DOHH2 (cell line): ENCODE results near the gene INPP4A.

Experiments
- H3F3A ChIP-seq: fragments of 200-600 bp; sonication (generic), shearing (Covaris generic); 2 replicates; pipeline ENCODE4 v1.6.0; 2016; ENCODE audit warnings: antibody characterized with exemption, mild to moderate bottlenecking; ENCODE audit not compliant: control insufficient read depth, insufficient read depth
- H3K27ac ChIP-seq: fragments of 200-600 bp; sonication (generic); 2 replicates; pipeline ENCODE4 v1.5.1; 2014; ENCODE audit warnings: low read depth, mild to moderate bottlenecking, low read length, moderate library complexity
- H3K27me3 ChIP-seq: fragments of 200-600 bp; sonication (generic); 2 replicates; pipeline ENCODE4 v1.6.1; 2014; ENCODE audit warnings: mild to moderate bottlenecking, low read length, mixed read lengths; ENCODE audit not compliant: control insufficient read depth
- H3K36me3 ChIP-seq: fragments of 200-600 bp; sonication (generic); 2 replicates; pipeline ENCODE4 v1.6.1; 2014; ENCODE audit warnings: mild to moderate bottlenecking, low read length, moderate library complexity, mixed read lengths; ENCODE audit not compliant: control insufficient read depth
- H3K4me1 ChIP-seq: fragments of 200-600 bp; sonication (generic); 2 replicates; pipeline ENCODE4 v1.6.1; 2014; ENCODE audit warnings: mild to moderate bottlenecking, low read length, mixed read lengths; ENCODE audit not compliant: control insufficient read depth
- H3K4me2 ChIP-seq: fragments of 200-600 bp; sonication (generic); 2 replicates; pipeline ENCODE4 v1.6.0; 2014; ENCODE audit warnings: mild to moderate bottlenecking, low read length, moderate library complexity
- H3K4me3 ChIP-seq: fragments of 200-600 bp; sonication (generic); 2 replicates; pipeline ENCODE4 v1.5.1; 2014; ENCODE audit warnings: mild to moderate bottlenecking, low read length, mixed read lengths
- H3K79me2 ChIP-seq: fragments of 200-600 bp; sonication (generic); 2 replicates; pipeline ENCODE4 v1.6.1; 2014; ENCODE audit warnings: mild to moderate bottlenecking, low read length, mixed read lengths; ENCODE audit not compliant: control insufficient read depth
- H3K9me2 ChIP-seq: fragments of 200-600 bp; sonication (generic); replicated peaks from 2 replicates; pipeline ENCODE4 v1.6.1; 2014; ENCODE audit warnings: mild to moderate bottlenecking, low read length, mixed read lengths; ENCODE audit not compliant: control insufficient read depth
- H3K9me3 ChIP-seq: fragments of 200-600 bp; sonication (generic); 2 replicates; pipeline ENCODE4 v1.6.1; 2014; ENCODE audit warnings: antibody characterized with exemption, low read length, mixed read lengths; ENCODE audit not compliant: control insufficient read depth, insufficient read depth
- H4K20me1 ChIP-seq: fragments of 200-600 bp; sonication (generic); 2 replicates; pipeline ENCODE4 v1.6.0; 2014; ENCODE audit warnings: low read depth, mild to moderate bottlenecking, antibody characterized with exemption, low read length, moderate library complexity; ENCODE audit not compliant: control insufficient read depth, insufficient read depth
- EZH2phosphoT487 ChIP-seq: fragments of 200-600 bp; sonication (generic); IDR thresholded peaks from 2 replicates; pipeline ENCODE4 v1.6.1; 2017; ENCODE audit warnings: borderline replicate concordance, mild to moderate bottlenecking, antibody characterized with exemption, low read length, moderate library complexity, mixed read lengths
- TF ChIP-seq, protein P1 (sequence below): fragments of 200-600 bp; sonication (generic); IDR thresholded peaks from one replicate; pipeline ENCODE4 v1.5.1; 2014; ENCODE audit warnings: antibody characterized with exemption, mild to moderate bottlenecking, low read depth, low read length; ENCODE audit not compliant: poor library complexity, severe bottlenecking

INPP4A gene

DNA sequence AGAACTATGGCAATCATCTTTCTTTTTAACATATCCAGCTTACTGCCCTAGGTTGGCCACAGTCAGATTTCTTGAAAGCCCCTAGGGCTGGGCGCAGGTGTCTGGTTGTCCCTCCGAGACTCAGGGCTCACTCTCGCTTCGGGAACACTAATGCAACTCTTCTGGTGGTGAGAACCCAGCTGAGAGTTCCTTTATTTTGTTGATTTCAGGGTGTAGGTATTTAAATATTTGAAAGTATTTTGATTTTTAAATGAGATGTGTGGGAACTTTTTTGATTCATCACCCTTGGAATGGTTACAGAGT lies 40.7 kb downstream of the INPP4A start:
- no peaks in the 10 kb centered on the region for H3K9me3 ChIP-seq
- no peaks in the 10 kb centered on the region for H3F3A ChIP-seq
- peaks cover 10% of the 10 kb centered on the region for H3K79me2 ChIP-seq
- no peak overlapping the region for H3K27ac ChIP-seq
- 0 out of 2 replicates have a peak, but pooled peaks cover 6% of the 10 kb centered on the region for H4K20me1 ChIP-seq
- no peak overlapping the region for H3K4me2 ChIP-seq
- H3K4me1 ChIP-seq, result peaks cover 16% of the 10 kb centered on the region
- H3K4me3 ChIP-seq, result no peak overlapping the region
- no peaks in the 10 kb centered on the region for H3K9me2 ChIP-seq
- no peaks in the 10 kb centered on the region for H3K27me3 ChIP-seq
- no peaks in the 10 kb centered on the region for H3K36me3 ChIP-seq
- no peak for TF ChIP-seq EZH2phosphoT487
- TF ChIP-seq, protein P1, sequence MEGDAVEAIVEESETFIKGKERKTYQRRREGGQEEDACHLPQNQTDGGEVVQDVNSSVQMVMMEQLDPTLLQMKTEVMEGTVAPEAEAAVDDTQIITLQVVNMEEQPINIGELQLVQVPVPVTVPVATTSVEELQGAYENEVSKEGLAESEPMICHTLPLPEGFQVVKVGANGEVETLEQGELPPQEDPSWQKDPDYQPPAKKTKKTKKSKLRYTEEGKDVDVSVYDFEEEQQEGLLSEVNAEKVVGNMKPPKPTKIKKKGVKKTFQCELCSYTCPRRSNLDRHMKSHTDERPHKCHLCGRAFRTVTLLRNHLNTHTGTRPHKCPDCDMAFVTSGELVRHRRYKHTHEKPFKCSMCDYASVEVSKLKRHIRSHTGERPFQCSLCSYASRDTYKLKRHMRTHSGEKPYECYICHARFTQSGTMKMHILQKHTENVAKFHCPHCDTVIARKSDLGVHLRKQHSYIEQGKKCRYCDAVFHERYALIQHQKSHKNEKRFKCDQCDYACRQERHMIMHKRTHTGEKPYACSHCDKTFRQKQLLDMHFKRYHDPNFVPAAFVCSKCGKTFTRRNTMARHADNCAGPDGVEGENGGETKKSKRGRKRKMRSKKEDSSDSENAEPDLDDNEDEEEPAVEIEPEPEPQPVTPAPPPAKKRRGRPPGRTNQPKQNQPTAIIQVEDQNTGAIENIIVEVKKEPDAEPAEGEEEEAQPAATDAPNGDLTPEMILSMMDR, result no peak

DNA sequence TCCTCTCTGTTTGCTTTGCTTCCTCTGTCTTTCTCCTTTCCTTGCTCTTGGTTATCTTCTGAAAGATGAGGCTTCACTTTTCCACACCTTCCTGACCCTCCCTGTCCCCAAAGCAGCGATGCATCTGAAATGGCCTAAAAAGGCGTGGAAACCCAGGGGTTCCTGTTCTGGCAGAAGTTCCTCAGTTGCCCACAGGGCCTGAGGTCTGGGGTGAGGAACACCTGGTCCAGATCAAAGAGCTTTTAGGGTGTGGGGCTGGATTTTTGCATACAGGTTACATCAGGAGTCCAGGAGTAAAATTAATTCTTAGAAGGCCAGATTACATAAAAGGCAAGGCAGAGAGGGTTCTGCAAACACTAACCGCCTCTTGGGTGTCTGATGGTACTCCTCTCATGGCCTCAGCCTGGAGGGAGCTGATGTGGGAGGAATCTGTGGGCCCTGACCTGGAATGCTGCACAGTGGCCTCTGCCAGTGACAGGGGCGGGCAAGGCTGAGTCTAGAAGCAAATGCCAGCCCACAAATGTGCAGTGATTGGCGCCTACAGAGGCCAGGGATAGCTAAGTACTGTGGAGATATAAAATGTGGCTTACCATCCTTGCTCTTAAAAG lies 41.8 kb downstream of the INPP4A start:
- Histone ChIP-seq H3K4me3 (no peak overlapping the region), H3K27ac (no peak overlapping the region), H3K36me3 (no peaks in the 10 kb centered on the region), H3K4me1 (peaks cover 16% of the 10 kb centered on the region), H3K4me2 (no peak overlapping the region), H3K9me2 (no peaks in the 10 kb centered on the region), H4K20me1 (0 out of 2 replicates have a peak, but pooled peaks cover 6% of the 10 kb centered on the region), H3F3A (no peaks in the 10 kb centered on the region), H3K27me3 (no peaks in the 10 kb centered on the region), H3K79me2 (peaks cover 6% of the 10 kb centered on the region; the same call in 1 of the 2 replicates), H3K9me3 (no peaks in the 10 kb centered on the region)
- TF ChIP-seq EZH2phosphoT487, result no peak
- TF ChIP-seq, protein P1, result no peak

DNA sequence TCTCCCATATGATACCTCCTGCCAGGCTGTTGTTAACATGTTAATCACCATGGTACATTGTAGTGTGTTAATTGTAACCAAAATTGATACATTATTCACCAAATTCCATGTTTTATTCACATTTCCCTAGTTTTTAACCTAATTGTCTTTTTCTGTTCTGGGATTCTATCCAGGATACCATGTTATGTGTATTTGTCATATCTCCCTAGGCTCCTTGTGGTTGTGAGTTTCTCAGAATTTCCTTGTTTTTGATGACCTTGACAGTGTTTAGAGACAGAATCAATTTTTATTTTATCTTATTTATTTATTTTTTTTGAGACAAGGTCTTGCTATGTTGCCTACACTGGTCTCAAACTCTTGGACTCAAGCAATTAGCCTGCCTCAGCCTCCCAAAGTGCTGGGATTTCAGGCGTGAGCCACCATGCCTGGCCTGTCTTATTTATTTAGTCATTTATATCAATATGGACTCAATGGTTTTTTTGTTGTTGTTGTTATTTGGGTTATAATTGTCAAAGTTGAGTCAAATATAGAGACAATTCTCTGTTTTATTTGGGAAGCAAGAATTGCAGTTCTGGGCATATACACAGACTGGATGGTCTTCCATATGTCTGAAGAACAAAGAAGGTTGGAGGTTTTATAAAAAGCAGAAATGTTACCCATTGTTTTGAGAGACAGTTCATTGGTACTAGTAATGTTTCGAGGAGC lies 42.6 kb downstream of the INPP4A start:
- Histone ChIP-seq H4K20me1 (0 out of 2 replicates have a peak, but pooled peaks cover 6% of the 10 kb centered on the region), H3F3A (no peaks in the 10 kb centered on the region), H3K9me3 (no peaks in the 10 kb centered on the region), H3K79me2 (peaks cover 6% of the 10 kb centered on the region; the same call in 1 of the 2 replicates), H3K4me3 (no peak overlapping the region), H3K4me1 (peaks cover 15% of the 10 kb centered on the region), H3K27me3 (no peaks in the 10 kb centered on the region), H3K27ac (no peak overlapping the region), H3K36me3 (no peaks in the 10 kb centered on the region), H3K4me2 (no peak overlapping the region), H3K9me2 (no peaks in the 10 kb centered on the region)
- no peak for TF ChIP-seq EZH2phosphoT487
- TF ChIP-seq, protein P1, result no peak
